WTC11 (cell line): ENCODE data around the gene BTBD9. TPM values are rescaled to one million over a fixed set of nuclear protein-coding genes. Genes with fewer than 3 reads are reported as not detected.

Experiments
- ATAC-seq: fragments of 200-7000 bp; cut with Tn5 transposase; 2 replicates; pipeline ENCODE4 v1.10.0; 2021; ENCODE audit warnings: mild to moderate bottlenecking, moderate library complexity
- CTCF ChIA-PET: fragments of 300-600 bp; sonication (Branson Sonifier 250); formaldehyde crosslinking; loops from one replicate; lab custom pipeline; 2021; ENCODE audit warnings: antibody characterized with exemption; lab: Charles Lee
- POLR2A ChIA-PET: fragments of 350-600 bp; sonication (Branson Sonifier 250); formaldehyde crosslinking; loops from one replicate; lab custom pipeline; 2021; ENCODE audit warnings: antibody characterized with exemption; lab: Charles Lee
- DNase-seq: peaks from one replicate; pipeline ENCODE4 v3.0.0; 2021; ENCODE audit warnings: low spot score
- H3K27ac Mint-ChIP-seq: 2 replicates; pipeline ENCODE4 v1.8.0; 2021; ENCODE audit warnings: mixed read lengths
- H3K27me3 Mint-ChIP-seq: 2 replicates; pipeline ENCODE4 v1.8.0; 2021; ENCODE audit warnings: low read depth, mild to moderate bottlenecking, moderate library complexity, mixed read lengths
- H3K36me3 Mint-ChIP-seq: 2 replicates; pipeline ENCODE4 v1.8.0; 2021; ENCODE audit warnings: mixed read lengths
- H3K4me1 Mint-ChIP-seq: 2 replicates; pipeline ENCODE4 v1.8.0; 2022; ENCODE audit warnings: mixed read lengths
- H3K4me3 Mint-ChIP-seq: 2 replicates; pipeline ENCODE4 v1.8.0; 2021; ENCODE audit warnings: mild to moderate bottlenecking, moderate library complexity, mixed read lengths
- H3K9me3 Mint-ChIP-seq: 2 replicates; pipeline ENCODE4 v1.8.0; 2021; ENCODE audit warnings: mixed read lengths
- ARID4B ChIP-seq: sonication (generic); formaldehyde crosslinking; IDR thresholded peaks from 2 replicates; pipeline ENCODE4 v1.8.0; 2023; ENCODE audit warnings: missing genetic modification reagents, mild to moderate bottlenecking, borderline replicate concordance
- CREB1 ChIP-seq: sonication (generic); formaldehyde crosslinking; IDR thresholded peaks from 2 replicates; pipeline ENCODE4 v1.8.0; 2023; ENCODE audit warnings: mild to moderate bottlenecking, missing genetic modification reagents
- GABPB1 ChIP-seq: sonication (generic); formaldehyde crosslinking; IDR thresholded peaks from 2 replicates; pipeline ENCODE4 v1.8.1; 2023; ENCODE audit warnings: mild to moderate bottlenecking, missing genetic modification reagents
- HMGXB4 ChIP-seq: sonication (generic); formaldehyde crosslinking; IDR thresholded peaks from 2 replicates; pipeline ENCODE4 v1.8.1; 2023; ENCODE audit warnings: mild to moderate bottlenecking, moderate library complexity, missing genetic modification reagents
- JUN ChIP-seq: sonication (generic); formaldehyde crosslinking; IDR thresholded peaks from 2 replicates; pipeline ENCODE4 v1.8.0; 2023; ENCODE audit warnings: mild to moderate bottlenecking, missing genetic modification reagents
- OVOL2 ChIP-seq: fragments of 250-450 bp; sonication (Bioruptor Pico); IDR thresholded peaks from 2 replicates; pipeline ENCODE4 v1.9.0; 2021; ENCODE audit warnings: mild to moderate bottlenecking, borderline replicate concordance
- SMAD4 ChIP-seq: sonication (generic); formaldehyde crosslinking; IDR thresholded peaks from 2 replicates; pipeline ENCODE4 v1.8.0; 2022; ENCODE audit warnings: mild to moderate bottlenecking, missing genetic modification reagents
- ZNF396 ChIP-seq: fragments of 250-450 bp; sonication (Bioruptor Pico); IDR thresholded peaks from 2 replicates; pipeline ENCODE4 v1.8.0; 2021; ENCODE audit warnings: mild to moderate bottlenecking, moderate library complexity, borderline replicate concordance
- ZNF423 ChIP-seq: fragments of 250-450 bp; sonication (Bioruptor Pico); IDR thresholded peaks from 2 replicates; pipeline ENCODE4 v2.1.2; 2022; ENCODE audit warnings: mild to moderate bottlenecking, moderate library complexity
- total RNA-seq: library from RNA; stranded (reverse); gene quantifications from 3 replicates; pipeline ENCODE4 v1.2.3, GENCODE V29; 2021
- TF ChIP-seq, protein P1 (sequence below): fragments of 250-450 bp; sonication (Bioruptor Pico); IDR thresholded peaks from 2 replicates; pipeline ENCODE4 v1.9.0; 2021; ENCODE audit warnings: mild to moderate bottlenecking, borderline replicate concordance
- TF ChIP-seq, protein P2 (sequence below): sonication (generic); formaldehyde crosslinking; IDR thresholded peaks from 2 replicates; pipeline ENCODE4 v1.8.1; 2022; ENCODE audit warnings: low read depth, missing genetic modification reagents, borderline replicate concordance
- TF ChIP-seq, protein P3 (sequence below): sonication (generic); formaldehyde crosslinking; IDR thresholded peaks from 2 replicates; pipeline ENCODE4 v1.8.1; 2022; ENCODE audit warnings: mild to moderate bottlenecking, moderate library complexity, missing genetic modification reagents
- TF ChIP-seq, protein P4 (sequence below): sonication (generic); formaldehyde crosslinking; IDR thresholded peaks from 2 replicates; pipeline ENCODE4 v1.8.1; 2023; ENCODE audit warnings: mild to moderate bottlenecking, missing genetic modification reagents

Gene BTBD9
- total RNA-seq, 1 experiment from 2014 or later: 4.2 TPM

GRCh38 chr6:38687043-38687353, 47.3 kb upstream of the BTBD9 start:
- CTCF ChIA-PET: no interaction called here
- H3K36me3 Mint-ChIP-seq: peaks cover 20% of the 10 kb centered on the region
- no peak for TF ChIP-seq ZNF423 (CRISPR knock-in tag)
- TF ChIP-seq, protein P1, sequence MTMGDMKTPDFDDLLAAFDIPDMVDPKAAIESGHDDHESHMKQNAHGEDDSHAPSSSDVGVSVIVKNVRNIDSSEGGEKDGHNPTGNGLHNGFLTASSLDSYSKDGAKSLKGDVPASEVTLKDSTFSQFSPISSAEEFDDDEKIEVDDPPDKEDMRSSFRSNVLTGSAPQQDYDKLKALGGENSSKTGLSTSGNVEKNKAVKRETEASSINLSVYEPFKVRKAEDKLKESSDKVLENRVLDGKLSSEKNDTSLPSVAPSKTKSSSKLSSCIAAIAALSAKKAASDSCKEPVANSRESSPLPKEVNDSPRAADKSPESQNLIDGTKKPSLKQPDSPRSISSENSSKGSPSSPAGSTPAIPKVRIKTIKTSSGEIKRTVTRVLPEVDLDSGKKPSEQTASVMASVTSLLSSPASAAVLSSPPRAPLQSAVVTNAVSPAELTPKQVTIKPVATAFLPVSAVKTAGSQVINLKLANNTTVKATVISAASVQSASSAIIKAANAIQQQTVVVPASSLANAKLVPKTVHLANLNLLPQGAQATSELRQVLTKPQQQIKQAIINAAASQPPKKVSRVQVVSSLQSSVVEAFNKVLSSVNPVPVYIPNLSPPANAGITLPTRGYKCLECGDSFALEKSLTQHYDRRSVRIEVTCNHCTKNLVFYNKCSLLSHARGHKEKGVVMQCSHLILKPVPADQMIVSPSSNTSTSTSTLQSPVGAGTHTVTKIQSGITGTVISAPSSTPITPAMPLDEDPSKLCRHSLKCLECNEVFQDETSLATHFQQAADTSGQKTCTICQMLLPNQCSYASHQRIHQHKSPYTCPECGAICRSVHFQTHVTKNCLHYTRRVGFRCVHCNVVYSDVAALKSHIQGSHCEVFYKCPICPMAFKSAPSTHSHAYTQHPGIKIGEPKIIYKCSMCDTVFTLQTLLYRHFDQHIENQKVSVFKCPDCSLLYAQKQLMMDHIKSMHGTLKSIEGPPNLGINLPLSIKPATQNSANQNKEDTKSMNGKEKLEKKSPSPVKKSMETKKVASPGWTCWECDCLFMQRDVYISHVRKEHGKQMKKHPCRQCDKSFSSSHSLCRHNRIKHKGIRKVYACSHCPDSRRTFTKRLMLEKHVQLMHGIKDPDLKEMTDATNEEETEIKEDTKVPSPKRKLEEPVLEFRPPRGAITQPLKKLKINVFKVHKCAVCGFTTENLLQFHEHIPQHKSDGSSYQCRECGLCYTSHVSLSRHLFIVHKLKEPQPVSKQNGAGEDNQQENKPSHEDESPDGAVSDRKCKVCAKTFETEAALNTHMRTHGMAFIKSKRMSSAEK (CRISPR knock-in tag): no peak
- no peak for TF ChIP-seq OVOL2 (CRISPR knock-in tag)
- peak; percentile 65; the same call in 1 of the 2 replicates for TF ChIP-seq GABPB1

DNA sequence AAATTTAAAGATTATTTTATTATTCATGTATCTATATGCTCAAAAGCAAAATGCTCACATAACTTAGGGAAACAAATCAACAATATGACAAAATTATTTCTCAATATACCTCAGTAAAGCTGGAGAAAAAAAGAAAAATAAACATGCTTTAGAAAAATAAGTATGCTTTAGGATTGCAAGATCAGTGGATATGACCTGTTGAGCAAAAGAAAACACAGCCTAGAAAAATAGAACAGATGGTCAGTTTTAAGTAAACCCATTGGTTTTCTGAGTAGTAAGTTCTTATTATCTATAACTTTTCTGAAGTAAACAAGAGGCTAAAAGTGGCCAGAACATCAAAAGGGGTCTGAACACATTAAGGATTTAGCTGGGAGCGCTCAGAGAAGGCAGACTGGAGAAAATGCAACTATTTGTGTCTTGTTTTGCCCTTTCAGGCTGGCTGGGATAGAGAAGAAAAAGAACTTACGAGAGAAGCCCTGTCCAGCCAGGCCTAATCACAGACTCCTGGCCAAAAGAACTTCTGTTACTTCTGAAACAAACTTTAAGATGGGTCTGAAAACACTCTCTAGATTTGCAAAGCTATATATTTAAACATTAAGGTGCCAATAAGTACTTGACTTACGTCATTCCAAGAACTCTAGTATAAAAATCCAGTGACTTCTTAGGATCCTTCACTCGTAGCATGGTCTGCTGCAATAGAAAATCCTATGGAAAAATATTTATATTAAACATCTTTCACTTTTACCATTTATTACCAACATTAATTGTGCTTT, 46.7 kb upstream of the BTBD9 start:
- no peaks in the 10 kb centered on the region for H3K27me3 Mint-ChIP-seq
- H3K4me3 Mint-ChIP-seq: no peak overlapping the region
- ChIA-PET CTCF (no interaction called here), POLR2A (no interaction called here)
- TF ChIP-seq ARID4B (CRISPR knock-in tag) (no peak), HMGXB4 (CRISPR knock-in tag) (no peak)
- TF ChIP-seq, protein P2, sequence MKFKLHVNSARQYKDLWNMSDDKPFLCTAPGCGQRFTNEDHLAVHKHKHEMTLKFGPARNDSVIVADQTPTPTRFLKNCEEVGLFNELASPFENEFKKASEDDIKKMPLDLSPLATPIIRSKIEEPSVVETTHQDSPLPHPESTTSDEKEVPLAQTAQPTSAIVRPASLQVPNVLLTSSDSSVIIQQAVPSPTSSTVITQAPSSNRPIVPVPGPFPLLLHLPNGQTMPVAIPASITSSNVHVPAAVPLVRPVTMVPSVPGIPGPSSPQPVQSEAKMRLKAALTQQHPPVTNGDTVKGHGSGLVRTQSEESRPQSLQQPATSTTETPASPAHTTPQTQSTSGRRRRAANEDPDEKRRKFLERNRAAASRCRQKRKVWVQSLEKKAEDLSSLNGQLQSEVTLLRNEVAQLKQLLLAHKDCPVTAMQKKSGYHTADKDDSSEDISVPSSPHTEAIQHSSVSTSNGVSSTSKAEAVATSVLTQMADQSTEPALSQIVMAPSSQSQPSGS (CRISPR knock-in tag): no peak
- DNase-seq (no peak), ATAC-seq (no peak)
- H3K9me3 Mint-ChIP-seq: no peaks in the 10 kb centered on the region
- peaks cover 25% of the 10 kb centered on the region for H3K36me3 Mint-ChIP-seq
- no peak overlapping the region for H3K27ac Mint-ChIP-seq
- peaks cover 10% of the 10 kb centered on the region for H3K4me1 Mint-ChIP-seq

More at GRCh38 chr6:38687043-38687353, 47.3 kb upstream of the BTBD9 start:
- no peaks in the 10 kb centered on the region for H3K9me3 Mint-ChIP-seq
- no peaks in the 10 kb centered on the region for H3K27me3 Mint-ChIP-seq
- POLR2A ChIA-PET: no interaction called here
- H3K4me3 Mint-ChIP-seq: no peak overlapping the region
- 0 out of 2 replicates have a peak overlapping the region, but pooled peaks have one; percentile 6 for H3K27ac Mint-ChIP-seq
- ATAC-seq (no peak), DNase-seq (no peak)
- H3K4me1 Mint-ChIP-seq: peaks cover 10% of the 10 kb centered on the region

DNA sequence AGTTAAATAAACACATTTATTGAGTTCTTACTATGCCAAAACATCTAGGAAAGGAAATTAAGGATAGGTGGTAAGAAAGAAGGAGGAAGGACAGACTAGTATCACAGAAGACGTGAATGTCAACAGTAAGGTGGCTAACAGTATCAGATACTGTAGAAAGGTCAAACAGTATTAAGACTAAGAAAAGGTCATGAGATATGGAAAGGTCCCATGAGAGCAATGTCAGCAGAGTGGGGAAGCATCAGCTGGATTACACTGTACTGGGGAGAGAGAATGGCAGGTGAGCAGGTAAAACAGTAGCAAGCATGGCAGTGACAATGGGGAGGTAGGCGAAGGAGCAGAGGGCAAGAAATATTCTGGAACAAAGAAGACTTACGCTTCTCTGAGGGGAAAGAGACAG, 45.2 kb upstream of the BTBD9 start:
- H3K27me3 Mint-ChIP-seq: no peaks in the 10 kb centered on the region
- no peaks in the 10 kb centered on the region for H3K9me3 Mint-ChIP-seq
- DNase-seq: no peak
- no peak for ATAC-seq
- no peak overlapping the region for H3K27ac Mint-ChIP-seq
- TF ChIP-seq SMAD4 (CRISPR knock-in tag) (no peak), ZNF396 (CRISPR knock-in tag) (no peak), JUN (CRISPR knock-in tag) (no peak), CREB1 (CRISPR knock-in tag) (no peak)
- TF ChIP-seq, protein P3, sequence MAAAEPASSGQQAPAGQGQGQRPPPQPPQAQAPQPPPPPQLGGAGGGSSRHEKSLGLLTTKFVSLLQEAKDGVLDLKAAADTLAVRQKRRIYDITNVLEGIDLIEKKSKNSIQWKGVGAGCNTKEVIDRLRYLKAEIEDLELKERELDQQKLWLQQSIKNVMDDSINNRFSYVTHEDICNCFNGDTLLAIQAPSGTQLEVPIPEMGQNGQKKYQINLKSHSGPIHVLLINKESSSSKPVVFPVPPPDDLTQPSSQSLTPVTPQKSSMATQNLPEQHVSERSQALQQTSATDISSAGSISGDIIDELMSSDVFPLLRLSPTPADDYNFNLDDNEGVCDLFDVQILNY (CRISPR knock-in tag): no peak
- TF ChIP-seq, protein P4, sequence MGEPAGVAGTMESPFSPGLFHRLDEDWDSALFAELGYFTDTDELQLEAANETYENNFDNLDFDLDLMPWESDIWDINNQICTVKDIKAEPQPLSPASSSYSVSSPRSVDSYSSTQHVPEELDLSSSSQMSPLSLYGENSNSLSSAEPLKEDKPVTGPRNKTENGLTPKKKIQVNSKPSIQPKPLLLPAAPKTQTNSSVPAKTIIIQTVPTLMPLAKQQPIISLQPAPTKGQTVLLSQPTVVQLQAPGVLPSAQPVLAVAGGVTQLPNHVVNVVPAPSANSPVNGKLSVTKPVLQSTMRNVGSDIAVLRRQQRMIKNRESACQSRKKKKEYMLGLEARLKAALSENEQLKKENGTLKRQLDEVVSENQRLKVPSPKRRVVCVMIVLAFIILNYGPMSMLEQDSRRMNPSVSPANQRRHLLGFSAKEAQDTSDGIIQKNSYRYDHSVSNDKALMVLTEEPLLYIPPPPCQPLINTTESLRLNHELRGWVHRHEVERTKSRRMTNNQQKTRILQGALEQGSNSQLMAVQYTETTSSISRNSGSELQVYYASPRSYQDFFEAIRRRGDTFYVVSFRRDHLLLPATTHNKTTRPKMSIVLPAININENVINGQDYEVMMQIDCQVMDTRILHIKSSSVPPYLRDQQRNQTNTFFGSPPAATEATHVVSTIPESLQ (CRISPR knock-in tag): no peak
- peaks cover 10% of the 10 kb centered on the region for H3K4me1 Mint-ChIP-seq
- ChIA-PET CTCF (no interaction called here), POLR2A (no interaction called here)
- H3K4me3 Mint-ChIP-seq: no peak overlapping the region
- peaks cover 33% of the 10 kb centered on the region for H3K36me3 Mint-ChIP-seq
